ENCODE data around the gene BORCS6.
"Not testable (repeated sequence)": the region's sequence is repeated elsewhere in the genome, so short reads cannot be mapped to it uniquely, and the experiment has no call there.

BORCS6 gene

DNA sequence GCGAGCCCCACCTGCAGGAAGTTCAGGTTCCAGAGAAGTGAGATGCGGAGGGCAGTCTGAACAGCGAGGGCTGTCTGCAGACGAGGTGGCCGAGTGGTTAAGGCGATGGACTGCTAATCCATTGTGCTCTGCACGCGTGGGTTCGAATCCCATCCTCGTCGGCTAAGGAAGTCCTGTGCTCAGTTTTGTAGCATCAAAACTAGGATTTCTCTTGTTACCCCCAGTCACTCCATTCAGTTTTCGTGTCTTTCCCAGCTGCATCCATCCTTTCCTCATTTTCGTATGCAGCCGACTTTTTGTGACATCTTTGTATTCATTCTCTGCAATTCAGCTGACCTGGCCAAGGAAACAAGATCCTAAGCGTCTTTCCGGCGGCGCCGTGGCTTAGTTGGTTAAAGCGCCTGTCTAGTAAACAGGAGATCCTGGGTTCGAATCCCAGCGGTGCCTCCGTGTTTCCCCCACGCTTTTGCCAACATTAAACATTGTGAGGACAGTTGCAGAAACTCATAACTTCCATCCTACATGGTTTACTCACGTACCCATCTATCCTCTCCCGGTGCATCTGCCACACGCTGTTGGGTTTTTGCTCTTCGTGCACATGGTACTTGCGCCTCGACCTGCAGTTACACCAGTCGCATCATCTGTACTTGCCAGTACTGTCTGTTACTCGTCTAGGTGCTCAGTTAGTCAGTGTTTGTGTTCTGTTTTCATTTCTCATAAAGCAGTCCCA is 3.0 kb downstream of the BORCS6 start:
- Histone ChIP-seq H3K4me3 (ENCODE audit: low read depth, low read length) (peak overlapping the region; percentile 90), H3K4me1 (ENCODE audit: control insufficient read depth, insufficient read depth, low read length, unreplicated experiment) (peaks cover 20% of the 10 kb centered on the region)

DNA sequence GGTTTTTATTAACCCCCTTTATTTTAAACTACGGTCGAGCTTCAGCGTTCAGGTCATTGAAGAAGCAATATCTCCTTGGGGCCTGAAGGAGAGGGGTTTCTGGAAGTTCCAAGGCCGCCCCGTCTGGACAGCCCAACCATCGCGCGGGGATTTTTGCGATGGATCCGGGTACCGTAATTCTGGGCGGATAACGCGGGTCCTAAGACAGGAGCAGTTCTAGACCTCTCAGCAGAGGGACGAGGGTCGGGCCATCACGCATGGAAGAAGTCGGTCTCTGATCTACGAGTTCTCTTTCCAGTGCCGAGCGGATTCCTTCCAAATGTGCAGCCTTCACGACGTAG is 3.6 kb downstream of the BORCS6 start:
- peaks cover 9% of the 10 kb centered on the region for H3K79me2 ChIP-seq (ENCODE audit: control insufficient read depth, insufficient read depth, low read length, unreplicated experiment)
- H3K36me3 ChIP-seq (ENCODE audit: insufficient read depth, low read length), result no peaks in the 10 kb centered on the region
- H3K27me3 ChIP-seq (ENCODE audit: insufficient read depth, low read length), result no peaks in the 10 kb centered on the region
- H3K4me1 ChIP-seq (ENCODE audit: control insufficient read depth, insufficient read depth, low read length, unreplicated experiment), result peaks cover 20% of the 10 kb centered on the region
- H3K4me3 ChIP-seq (ENCODE audit: low read depth, low read length), result peak overlapping the region; percentile 90
- peak overlapping the region; percentile 83 for H3K27ac ChIP-seq (ENCODE audit: low read depth, low read length)
- H2AFZ ChIP-seq (ENCODE audit: low read length, unreplicated experiment), result peak overlapping the region; percentile 71

More for the DNA sequence above, 3.0 kb downstream of the BORCS6 start:
- H3K27me3 ChIP-seq (ENCODE audit: insufficient read depth, low read length), result no peaks in the 10 kb centered on the region
- peaks cover 9% of the 10 kb centered on the region for H3K79me2 ChIP-seq (ENCODE audit: control insufficient read depth, insufficient read depth, low read length, unreplicated experiment)
- no peaks in the 10 kb centered on the region for H3K36me3 ChIP-seq (ENCODE audit: insufficient read depth, low read length)
- H2AFZ ChIP-seq (ENCODE audit: low read length, unreplicated experiment), result peak overlapping the region; percentile 71
- H3K27ac ChIP-seq (ENCODE audit: low read depth, low read length), result peak overlapping the region; percentile 83

DNA sequence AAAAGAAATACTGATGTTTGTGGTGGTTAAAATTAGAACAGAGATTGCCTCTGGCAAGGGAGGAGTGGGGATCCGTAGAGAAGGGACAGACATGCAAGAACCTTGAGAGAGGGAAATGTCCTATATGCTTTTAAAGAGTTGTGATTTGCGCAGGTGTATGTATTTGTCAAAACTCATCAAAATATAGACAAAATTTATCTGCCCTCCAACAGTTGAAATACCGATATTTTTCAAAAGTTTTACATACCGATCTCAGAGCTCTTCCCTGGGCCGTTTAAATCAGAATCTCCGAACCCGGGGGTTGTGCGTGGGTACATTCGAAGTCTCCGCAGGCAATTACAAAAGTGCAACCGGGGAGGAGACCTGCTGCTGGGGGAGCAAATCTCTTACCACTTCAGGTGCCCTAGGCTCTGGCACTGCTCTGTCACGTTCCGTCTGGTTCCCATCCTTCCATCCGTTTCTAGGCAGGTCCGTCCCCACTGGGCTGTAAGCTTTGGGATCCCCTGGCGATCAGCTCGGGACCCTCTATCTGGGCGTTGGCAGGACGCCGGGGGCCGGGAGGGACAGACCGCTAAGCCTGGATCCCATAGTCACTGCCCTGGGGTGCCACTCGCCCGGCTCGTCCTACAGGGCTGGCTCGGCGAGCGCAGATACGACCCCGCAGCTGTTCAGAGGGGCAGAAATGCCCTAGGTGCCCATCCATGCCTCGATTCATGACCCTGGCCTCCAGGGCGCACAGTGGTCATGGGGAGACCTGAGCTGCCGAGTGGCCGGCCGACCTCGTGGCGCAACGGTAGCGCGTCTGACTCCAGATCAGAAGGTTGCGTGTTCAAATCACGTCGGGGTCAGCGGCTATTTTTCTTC is 4.2 kb downstream of the BORCS6 start:
- no peaks in the 10 kb centered on the region for H3K36me3 ChIP-seq (ENCODE audit: insufficient read depth, low read length)
- H3K4me3 ChIP-seq (ENCODE audit: low read depth, low read length), result peak overlapping the region; percentile 90
- H3K27me3 ChIP-seq (ENCODE audit: insufficient read depth, low read length), result no peaks in the 10 kb centered on the region
- H3K79me2 ChIP-seq (ENCODE audit: control insufficient read depth, insufficient read depth, low read length, unreplicated experiment), result peaks cover 9% of the 10 kb centered on the region
- peak overlapping the region; percentile 83 for H3K27ac ChIP-seq (ENCODE audit: low read depth, low read length)
- H2AFZ ChIP-seq (ENCODE audit: low read length, unreplicated experiment), result peak overlapping the region; percentile 86
- H3K4me1 ChIP-seq (ENCODE audit: control insufficient read depth, insufficient read depth, low read length, unreplicated experiment), result peaks cover 19% of the 10 kb centered on the region

DNA sequence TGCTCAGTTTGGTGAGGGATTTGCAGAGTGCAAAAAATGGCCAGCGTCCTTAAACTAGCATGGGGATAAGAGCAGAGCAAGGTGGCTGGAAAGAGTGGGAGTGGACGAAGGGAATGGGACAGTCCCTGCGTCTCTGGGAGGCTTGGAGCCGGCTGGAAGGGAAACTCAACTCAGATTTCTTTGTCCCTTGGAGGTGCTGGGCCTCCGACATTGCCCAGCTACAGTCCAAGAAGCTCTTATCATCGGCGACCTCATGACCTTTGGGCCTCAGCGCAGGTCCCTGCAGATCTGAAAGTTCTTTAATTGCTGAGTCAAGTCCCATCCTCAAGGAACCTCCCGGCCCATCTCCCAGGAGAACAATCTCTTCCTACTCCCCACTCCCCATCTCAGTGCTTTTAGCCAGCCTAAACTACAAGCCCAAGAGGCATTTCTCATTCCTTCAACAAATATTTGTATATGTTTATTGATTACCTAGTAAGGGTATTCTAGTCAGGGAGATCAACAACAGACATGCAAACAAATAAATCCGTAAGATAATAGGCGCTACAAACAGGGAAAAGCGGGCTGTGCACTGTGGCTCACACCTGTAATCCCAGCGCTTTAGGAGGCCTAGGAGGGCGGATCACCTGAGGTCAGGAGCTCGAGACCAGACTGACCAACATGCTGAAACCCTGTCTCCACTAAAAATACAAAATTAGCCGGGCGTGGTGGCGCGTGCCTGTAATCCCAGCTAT is 12.8 kb downstream of the BORCS6 start:
- Histone ChIP-seq H3K4me3 (ENCODE audit: low read depth, low read length) (peak overlapping the region; percentile 91), H3K36me3 (ENCODE audit: insufficient read depth, low read length) (no peaks in the 10 kb centered on the region), H3K27me3 (ENCODE audit: insufficient read depth, low read length) (no peaks in the 10 kb centered on the region), H3K27ac (ENCODE audit: low read depth, low read length) (peak overlapping the region; percentile 28; the same call in 1 of the 2 replicates), H2AFZ (ENCODE audit: low read length, unreplicated experiment) (peak overlapping the region; percentile 99), H3K4me1 (ENCODE audit: control insufficient read depth, insufficient read depth, low read length, unreplicated experiment) (peaks cover 26% of the 10 kb centered on the region), H3K79me2 (ENCODE audit: control insufficient read depth, insufficient read depth, low read length, unreplicated experiment) (peaks cover 20% of the 10 kb centered on the region)

DNA sequence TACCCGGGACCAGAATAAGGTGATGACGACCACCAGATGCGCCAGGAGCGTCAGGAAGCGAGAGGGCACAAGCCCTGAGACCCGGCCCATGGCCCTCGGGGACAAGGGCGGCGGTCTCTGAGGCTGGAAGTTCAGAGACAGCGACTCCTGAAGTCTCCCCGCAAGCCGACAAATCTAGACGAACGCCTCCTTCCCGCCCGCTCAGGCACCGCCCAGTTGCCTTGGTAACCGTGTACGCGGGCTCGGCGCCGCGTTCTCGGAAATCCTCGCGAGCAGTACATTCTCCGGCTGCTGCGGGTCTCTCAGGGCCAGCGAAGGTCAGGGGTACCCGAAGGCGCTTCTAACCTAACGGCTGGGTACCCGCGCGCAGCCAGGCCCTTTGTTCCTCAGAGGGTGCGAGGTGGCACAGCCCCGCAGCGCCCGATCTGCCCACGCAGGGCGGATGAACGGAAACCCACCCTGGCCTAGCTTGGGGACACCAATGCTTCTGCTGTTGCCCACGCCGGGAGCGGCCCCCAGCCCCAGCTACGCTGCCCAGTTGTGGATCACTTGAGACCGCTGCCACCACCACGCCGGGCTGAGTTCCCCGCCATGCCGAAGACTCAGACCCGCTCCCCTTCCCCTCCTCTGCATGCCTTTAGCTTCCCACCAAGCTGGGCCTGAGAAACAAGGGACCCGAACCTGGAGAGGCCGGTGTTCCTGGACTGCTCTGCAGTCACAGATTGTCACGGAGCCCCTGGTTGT is 13.6 kb downstream of the BORCS6 start, which contains the start of gene TMEM107:
Gene TMEM107 (minus strand): TSS at position 184 of the 744 bp plus-strand sequence. CDS start 94 bp downstream, at position 90.
- peak within 1 kb of the TSS; percentile 61 for H3K27ac ChIP-seq (ENCODE audit: low read depth, low read length)

DNA sequence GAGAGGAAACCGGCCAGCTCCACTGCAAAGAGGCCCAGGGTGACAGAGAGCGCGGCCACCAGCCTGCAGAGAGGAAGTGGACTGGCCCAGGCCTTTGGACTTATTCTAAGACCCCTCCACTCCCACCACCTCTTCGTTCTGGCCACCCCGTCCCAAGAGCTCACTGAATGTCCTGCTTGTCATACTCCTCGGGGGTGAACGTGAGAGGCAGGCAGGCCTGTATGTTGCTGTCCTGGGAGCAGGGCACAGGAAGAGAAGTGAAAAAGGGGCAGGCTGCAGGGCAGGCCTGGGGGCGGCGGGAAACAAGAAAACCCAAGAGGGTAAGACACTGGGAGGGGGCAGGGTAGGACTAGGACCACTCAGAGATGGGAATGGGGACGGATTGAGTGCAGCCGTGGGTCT is 14.2 kb downstream of the BORCS6 start:
- Histone ChIP-seq H3K4me1 (ENCODE audit: control insufficient read depth, insufficient read depth, low read length, unreplicated experiment) (peaks cover 26% of the 10 kb centered on the region), H3K79me2 (ENCODE audit: control insufficient read depth, insufficient read depth, low read length, unreplicated experiment) (peaks cover 20% of the 10 kb centered on the region), H3K4me3 (ENCODE audit: low read depth, low read length) (peak overlapping the region; percentile 91), H2AFZ (ENCODE audit: low read length, unreplicated experiment) (peak overlapping the region; percentile 99), H3K27me3 (ENCODE audit: insufficient read depth, low read length) (no peaks in the 10 kb centered on the region), H3K27ac (ENCODE audit: low read depth, low read length) (peak overlapping the region; percentile 61), H3K36me3 (ENCODE audit: insufficient read depth, low read length) (no peaks in the 10 kb centered on the region)

More for the DNA sequence above, 13.6 kb downstream of the BORCS6 start, which contains the start of gene TMEM107:
- Histone ChIP-seq H3K79me2 (ENCODE audit: control insufficient read depth, insufficient read depth, low read length, unreplicated experiment) (peaks cover 20% of the 10 kb centered on the region), H3K4me1 (ENCODE audit: control insufficient read depth, insufficient read depth, low read length, unreplicated experiment) (peaks cover 26% of the 10 kb centered on the region), H3K4me3 (ENCODE audit: low read depth, low read length) (peak within 1 kb of the TSS; percentile 91), H3K27me3 (ENCODE audit: insufficient read depth, low read length) (no peaks in the 10 kb centered on the region), H3K36me3 (ENCODE audit: insufficient read depth, low read length) (no peaks in the 10 kb centered on the region), H2AFZ (ENCODE audit: low read length, unreplicated experiment) (peak within 1 kb of the TSS; percentile 99)

DNA sequence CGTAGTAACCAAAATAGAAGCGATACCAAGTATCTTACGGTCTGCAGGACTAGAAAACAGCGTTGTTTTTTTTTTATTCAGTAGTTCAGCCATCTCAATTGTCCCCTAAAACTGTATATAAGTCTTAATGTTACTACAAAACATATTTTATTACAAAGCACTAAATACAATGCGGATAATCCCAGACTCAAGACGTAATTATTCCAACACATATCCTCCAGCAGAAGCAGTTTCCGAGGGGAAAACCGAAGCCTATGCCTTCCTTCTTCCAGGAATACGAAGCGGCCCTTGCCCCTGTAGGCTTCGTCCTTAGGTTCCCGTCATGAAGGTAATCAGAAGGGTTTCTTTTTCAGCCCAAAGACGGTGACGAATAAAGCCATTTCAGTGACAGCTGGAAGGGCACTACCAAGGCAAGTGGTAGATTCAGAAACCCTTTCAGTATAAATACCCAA is 16.1 kb downstream of the BORCS6 start:
- Histone ChIP-seq H2AFZ (ENCODE audit: low read length, unreplicated experiment) (peak overlapping the region; percentile 94), H3K4me1 (ENCODE audit: control insufficient read depth, insufficient read depth, low read length, unreplicated experiment) (peaks cover 26% of the 10 kb centered on the region), H3K79me2 (ENCODE audit: control insufficient read depth, insufficient read depth, low read length, unreplicated experiment) (peaks cover 20% of the 10 kb centered on the region), H3K36me3 (ENCODE audit: insufficient read depth, low read length) (no peaks in the 10 kb centered on the region), H3K27me3 (ENCODE audit: insufficient read depth, low read length) (no peaks in the 10 kb centered on the region), H3K4me3 (ENCODE audit: low read depth, low read length) (peak overlapping the region; percentile 73), H3K27ac (ENCODE audit: low read depth, low read length) (peak overlapping the region; percentile 94)

DNA sequence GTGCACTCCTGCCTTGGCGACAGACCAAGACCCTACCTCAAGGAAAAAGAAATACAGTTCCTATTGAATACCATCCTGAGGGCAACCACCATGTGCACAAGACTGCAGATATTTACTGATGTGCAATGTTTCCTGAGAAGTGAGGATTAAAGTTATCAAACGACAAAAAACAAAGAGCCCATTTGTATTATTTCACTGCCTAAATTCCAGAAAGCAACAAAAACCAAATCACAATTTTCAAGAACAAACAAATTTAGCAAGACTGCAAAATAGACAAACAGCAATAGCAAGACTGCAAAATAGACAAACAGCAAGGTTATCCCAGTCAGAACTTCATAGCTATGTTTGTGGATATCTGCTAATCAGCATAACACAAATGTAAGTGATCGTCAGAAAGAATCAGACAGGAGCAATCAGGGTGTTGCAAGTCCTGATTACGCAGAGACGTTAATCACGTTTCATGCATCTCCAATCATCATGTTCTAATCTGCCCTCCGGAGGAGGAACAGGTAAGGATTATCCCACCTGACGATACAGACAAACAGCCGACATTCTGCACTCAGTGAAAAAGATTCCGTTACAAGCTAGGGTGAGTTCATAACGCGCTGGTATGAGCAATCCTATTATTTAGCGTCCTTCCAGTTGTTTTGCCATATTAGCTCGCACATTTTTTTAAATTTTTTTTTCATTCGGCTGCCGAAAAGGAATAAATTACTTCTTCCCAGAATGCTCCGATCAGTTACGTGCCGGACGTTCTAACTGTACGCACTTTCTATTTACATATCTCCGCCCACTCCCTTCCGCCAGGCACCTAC is 16.7 kb downstream of the BORCS6 start:
- Histone ChIP-seq H3K36me3 (ENCODE audit: insufficient read depth, low read length) (no peaks in the 10 kb centered on the region), H3K27ac (ENCODE audit: low read depth, low read length) (peak overlapping the region; percentile 94), H2AFZ (ENCODE audit: low read length, unreplicated experiment) (no peak overlapping the region), H3K27me3 (ENCODE audit: insufficient read depth, low read length) (no peaks in the 10 kb centered on the region), H3K4me3 (ENCODE audit: low read depth, low read length) (peak overlapping the region; percentile 73), H3K79me2 (ENCODE audit: control insufficient read depth, insufficient read depth, low read length, unreplicated experiment) (peaks cover 20% of the 10 kb centered on the region), H3K4me1 (ENCODE audit: control insufficient read depth, insufficient read depth, low read length, unreplicated experiment) (peaks cover 26% of the 10 kb centered on the region)

DNA sequence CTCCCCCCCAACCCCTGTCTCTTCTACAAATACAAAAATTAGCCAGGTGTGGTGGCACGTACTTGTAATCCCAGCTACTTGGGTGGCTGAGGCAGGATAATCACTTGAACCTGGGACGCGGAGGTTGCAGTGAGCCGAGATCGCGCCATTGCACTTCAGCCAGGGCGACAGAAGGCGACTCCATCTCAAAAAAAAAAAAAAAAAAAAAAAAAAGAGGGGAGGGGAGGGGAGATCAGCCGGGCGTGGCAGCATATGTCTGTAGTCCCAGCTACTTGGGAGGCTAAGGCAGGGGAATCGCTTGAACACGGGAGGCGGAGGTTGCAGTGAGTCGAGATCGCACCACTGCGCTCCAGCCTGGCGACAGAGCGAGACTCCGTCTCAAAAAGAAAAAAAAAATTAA is 19.8 kb downstream of the BORCS6 start:
- not testable (repeated sequence) for H3K27me3 ChIP-seq (ENCODE audit: insufficient read depth, low read length); H3K36me3 ChIP-seq (ENCODE audit: insufficient read depth, low read length); H3K79me2 ChIP-seq (ENCODE audit: control insufficient read depth, insufficient read depth, low read length, unreplicated experiment); H3K4me3 ChIP-seq (ENCODE audit: low read depth, low read length); H2AFZ ChIP-seq (ENCODE audit: low read length, unreplicated experiment); H3K27ac ChIP-seq (ENCODE audit: low read depth, low read length)
- H3K4me1 ChIP-seq (ENCODE audit: control insufficient read depth, insufficient read depth, low read length, unreplicated experiment), result peaks cover 20% of the 10 kb centered on the region

All from ACC112 (cell line).